ENCODE measurements around the gene OPCML. TPM values are rescaled to one million over a fixed set of nuclear protein-coding genes. Genes with fewer than 3 reads are reported as not detected.

The OPCML gene
- total and polyA plus RNA-seq, 2 experiments from 2014 or later, result 1.2 to 4.4 TPM

GRCh38 chr11:133547808-133548494 is 15.7 kb upstream of the OPCML start (continued):
- TF ChIP-seq CTCF (conservative IDR thresholded peaks at IDR 0.05; ENCODE audit: low read depth in 2 of 2) (no peak), ETS1 (IDR thresholded peaks at IDR 0.05) (no peak), ZNF114 (CRISPR knock-in tag; IDR thresholded peaks at IDR 0.05) (no peak), EZH2 (IDR thresholded peaks at IDR 0.05; ENCODE audit: low read depth, unreplicated experiment) (no peak), POLR2AphosphoS5 (IDR thresholded peaks at IDR 0.05; ENCODE audit: low read depth) (no peak), STAT1 (IDR thresholded peaks at IDR 0.05; ENCODE audit: unreplicated experiment) (no peak)

- DNase-seq (ENCODE audit: low spot score), result peak; percentile 66
- H3K4me1 ChIP-seq (ENCODE audit: insufficient read depth), result peaks cover 49% of the 10 kb centered on the region
- Mint-ChIP-seq H3K36me3 (ENCODE audit: low read depth) (no peaks in the 10 kb centered on the region), H3K27ac (peak overlapping the region; percentile 42), H3K27me3 (ENCODE audit: insufficient read depth, low read depth, poor library complexity) (peaks cover 19% of the 10 kb centered on the region), H3K4me3 (no peak overlapping the region; the same call in 2 of the 3 replicates), H3K4me1 (peaks cover 61% of the 10 kb centered on the region), H3K9me3 (no peaks in the 10 kb centered on the region)
- no peaks in the 10 kb centered on the region for H3K27me3 ChIP-seq (ENCODE audit: insufficient read depth)
- peak overlapping the region; percentile 92 for H3K27ac ChIP-seq (ENCODE audit: low read depth)
- no peaks in the 10 kb centered on the region for H3K9me2 ChIP-seq (ENCODE audit: insufficient read depth)
- no peak overlapping the region for H3K4me3 ChIP-seq
- no peaks in the 10 kb centered on the region for H4K20me1 ChIP-seq (replicated peaks; ENCODE audit: insufficient read depth)
- H3K79me2 ChIP-seq (replicated peaks; ENCODE audit: insufficient read depth), result no peaks in the 10 kb centered on the region
- H3K4me2 ChIP-seq, result peak overlapping the region; percentile 11
- peak overlapping the region; percentile 63; the same call in 1 of the 2 replicates for H2AFZ ChIP-seq
- peaks cover 12% of the 10 kb centered on the region for H3F3A ChIP-seq (replicated peaks; ENCODE audit: low read depth)
- no peaks in the 10 kb centered on the region for H3K36me3 ChIP-seq (ENCODE audit: insufficient read depth)
- ATAC-seq, result peak; percentile 20
- TF ChIP-seq POLR2AphosphoS5 (IDR thresholded peaks at IDR 0.05; ENCODE audit: low read depth) (no peak), ZNF114 (CRISPR knock-in tag; IDR thresholded peaks at IDR 0.05) (no peak), ETS1 (IDR thresholded peaks at IDR 0.05) (0 out of 2 replicates have a peak, but pooled peaks have one; percentile 34), JUNB (IDR thresholded peaks at IDR 0.05; ENCODE audit: unreplicated experiment) (no peak), CTCF (conservative IDR thresholded peaks at IDR 0.05; ENCODE audit: low read depth in 2 of 2) (no peak), EZH2 (IDR thresholded peaks at IDR 0.05; ENCODE audit: low read depth, unreplicated experiment) (no peak), REST (IDR thresholded peaks at IDR 0.05; ENCODE audit: unreplicated experiment) (no peak), STAT1 (IDR thresholded peaks at IDR 0.05; ENCODE audit: unreplicated experiment) (no peak), EZH2phosphoT487 (IDR thresholded peaks at IDR 0.05; ENCODE audit: unreplicated experiment) (no peak), NANOG (IDR thresholded peaks at IDR 0.05; ENCODE audit: borderline replicate concordance) (peak; percentile 67; the same call in 1 of the 2 replicates), CREB1 (CRISPR knock-in tag; IDR thresholded peaks at IDR 0.05; ENCODE audit: low read depth) (no peak)
These were observed 13.0 kb upstream of the OPCML start for GRCh38 chr11:133545199-133545803.

All from GM23338 (cell line).